Measurements from ENCODE around the gene WDR87.
A peak's percentile ranks its signal among the peaks of the same experiment; 100 is the strongest.

WDR87 gene

DNA sequence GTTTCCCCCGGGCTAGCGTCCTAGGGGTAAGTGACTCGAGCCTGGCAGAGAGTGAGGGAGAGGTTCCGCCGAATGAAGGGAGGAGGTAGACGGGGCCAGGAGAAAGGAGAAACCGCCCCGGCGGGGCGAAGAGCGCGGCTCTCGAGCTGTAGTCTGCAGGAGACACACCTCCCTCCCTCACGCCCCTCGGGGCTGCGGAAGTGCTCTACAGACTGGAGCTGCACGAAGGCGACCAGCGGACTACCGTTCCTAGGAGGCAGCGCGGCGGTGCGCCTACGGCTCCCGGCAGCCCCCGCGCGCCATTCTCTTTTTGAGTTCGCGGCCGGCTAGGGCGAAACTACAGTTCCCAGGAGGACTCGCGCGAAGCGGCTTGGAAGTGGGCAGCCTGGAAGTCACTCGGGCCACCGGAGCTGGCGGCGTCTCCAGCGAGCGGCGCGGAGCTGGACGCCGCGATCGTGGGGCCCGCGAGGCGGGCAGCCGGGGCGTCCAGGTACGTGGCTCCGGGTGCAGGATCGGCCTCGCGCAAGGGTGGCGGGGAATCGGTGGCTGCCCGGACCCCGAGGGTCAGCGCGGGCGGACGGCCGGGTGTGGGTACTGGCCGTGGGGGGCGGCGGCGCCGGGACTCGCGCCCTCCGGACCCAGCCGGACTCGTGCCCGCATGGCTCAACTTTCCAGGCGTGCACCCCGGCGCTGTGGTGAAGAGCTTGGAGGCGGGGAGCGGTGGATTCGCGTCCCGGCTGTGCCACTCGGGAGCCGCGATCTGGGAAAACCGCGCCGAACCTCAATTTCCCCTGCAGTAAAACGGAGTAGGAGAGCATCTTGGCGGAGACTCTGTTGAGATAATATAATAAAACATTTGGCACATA, 708 bp upstream of the WDR87 start, which contains the start of gene SIPA1L3 (continued):
- TF ChIP-seq, protein P1, sequence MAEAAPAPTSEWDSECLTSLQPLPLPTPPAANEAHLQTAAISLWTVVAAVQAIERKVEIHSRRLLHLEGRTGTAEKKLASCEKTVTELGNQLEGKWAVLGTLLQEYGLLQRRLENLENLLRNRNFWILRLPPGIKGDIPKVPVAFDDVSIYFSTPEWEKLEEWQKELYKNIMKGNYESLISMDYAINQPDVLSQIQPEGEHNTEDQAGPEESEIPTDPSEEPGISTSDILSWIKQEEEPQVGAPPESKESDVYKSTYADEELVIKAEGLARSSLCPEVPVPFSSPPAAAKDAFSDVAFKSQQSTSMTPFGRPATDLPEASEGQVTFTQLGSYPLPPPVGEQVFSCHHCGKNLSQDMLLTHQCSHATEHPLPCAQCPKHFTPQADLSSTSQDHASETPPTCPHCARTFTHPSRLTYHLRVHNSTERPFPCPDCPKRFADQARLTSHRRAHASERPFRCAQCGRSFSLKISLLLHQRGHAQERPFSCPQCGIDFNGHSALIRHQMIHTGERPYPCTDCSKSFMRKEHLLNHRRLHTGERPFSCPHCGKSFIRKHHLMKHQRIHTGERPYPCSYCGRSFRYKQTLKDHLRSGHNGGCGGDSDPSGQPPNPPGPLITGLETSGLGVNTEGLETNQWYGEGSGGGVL (tag by site-specific recombination; IDR thresholded peaks at IDR 0.05), result peak; percentile 94
- TF ChIP-seq, protein P2, sequence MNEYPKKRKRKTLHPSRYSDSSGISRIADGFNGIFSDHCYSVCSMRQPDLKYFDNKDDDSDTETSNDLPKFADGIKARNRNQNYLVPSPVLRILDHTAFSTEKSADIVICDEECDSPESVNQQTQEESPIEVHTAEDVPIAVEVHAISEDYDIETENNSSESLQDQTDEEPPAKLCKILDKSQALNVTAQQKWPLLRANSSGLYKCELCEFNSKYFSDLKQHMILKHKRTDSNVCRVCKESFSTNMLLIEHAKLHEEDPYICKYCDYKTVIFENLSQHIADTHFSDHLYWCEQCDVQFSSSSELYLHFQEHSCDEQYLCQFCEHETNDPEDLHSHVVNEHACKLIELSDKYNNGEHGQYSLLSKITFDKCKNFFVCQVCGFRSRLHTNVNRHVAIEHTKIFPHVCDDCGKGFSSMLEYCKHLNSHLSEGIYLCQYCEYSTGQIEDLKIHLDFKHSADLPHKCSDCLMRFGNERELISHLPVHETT (tag by site-specific recombination; IDR thresholded peaks at IDR 0.05), result peak; percentile 59
- TF ChIP-seq, protein P3, sequence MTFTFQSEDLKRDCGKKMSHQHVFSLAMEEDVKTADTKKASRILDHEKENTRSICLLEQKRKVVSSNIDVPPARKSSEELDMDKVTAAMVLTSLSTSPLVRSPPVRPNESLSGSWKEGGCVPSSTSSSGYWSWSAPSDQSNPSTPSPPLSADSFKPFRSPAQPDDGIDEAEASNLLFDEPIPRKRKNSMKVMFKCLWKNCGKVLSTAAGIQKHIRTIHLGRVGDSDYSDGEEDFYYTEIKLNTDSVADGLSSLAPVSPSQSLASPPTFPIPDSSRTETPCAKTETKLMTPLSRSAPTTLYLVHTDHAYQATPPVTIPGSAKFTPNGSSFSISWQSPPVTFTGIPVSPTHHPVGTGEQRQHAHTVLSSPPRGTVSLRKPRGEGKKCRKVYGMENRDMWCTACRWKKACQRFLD (tag by site-specific recombination; IDR thresholded peaks at IDR 0.05), result no peak
- TF ChIP-seq, protein P4, sequence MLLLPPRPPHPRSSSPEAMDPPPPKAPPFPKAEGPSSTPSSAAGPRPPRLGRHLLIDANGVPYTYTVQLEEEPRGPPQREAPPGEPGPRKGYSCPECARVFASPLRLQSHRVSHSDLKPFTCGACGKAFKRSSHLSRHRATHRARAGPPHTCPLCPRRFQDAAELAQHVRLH (tag by site-specific recombination; IDR thresholded peaks at IDR 0.05), result no peak; the same call in 1 of the 2 replicates
- TF ChIP-seq HOXD13 (CRISPR knock-in tag; IDR thresholded peaks at IDR 0.05; ENCODE audit: borderline replicate concordance), result no peak
- peak; percentile 87 for TF ChIP-seq PRDM1 (tag by site-specific recombination; IDR thresholded peaks at IDR 0.05)
- TF ChIP-seq KLF10 (tag by site-specific recombination; IDR thresholded peaks at IDR 0.05), result peak; percentile 99
- peak; percentile 65; the same call in 1 of the 2 replicates for TF ChIP-seq ZNF169 (tag by site-specific recombination; IDR thresholded peaks at IDR 0.05)
- TF ChIP-seq ZNF660 (tag by site-specific recombination; IDR thresholded peaks at IDR 0.05), result peak; percentile 85; the same call in 1 of the 2 replicates

DNA sequence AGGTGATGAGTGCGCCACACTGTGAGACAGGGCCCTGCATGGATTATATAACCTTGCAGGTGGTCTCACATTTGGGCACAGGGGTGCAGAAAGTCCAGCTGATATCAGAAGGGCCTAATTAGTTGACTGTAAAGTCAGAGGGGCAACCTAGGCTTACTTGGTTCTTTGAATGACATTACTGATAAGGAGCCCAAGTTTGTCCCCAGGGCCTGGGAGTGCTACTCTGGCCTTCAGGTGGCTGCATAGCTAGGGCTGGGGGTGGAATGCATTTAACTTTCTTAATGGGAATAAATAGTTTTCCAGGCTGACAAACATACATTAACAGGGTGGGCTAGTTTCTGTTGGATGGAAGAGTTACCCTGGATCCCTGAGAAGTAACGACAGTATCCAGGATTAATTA, 3.3 kb downstream of the WDR87 start:
- POLR2A ChIA-PET, result interaction anchor here (0.9 kb wide), 1 partner anchor 101 kb away, joined by 3 read pairs; no protein-coding TSS in a partner anchor
- H3K27ac ChIP-seq (ENCODE audit: extremely low read depth, low read depth, low read length), result no peak overlapping the region

DNA sequence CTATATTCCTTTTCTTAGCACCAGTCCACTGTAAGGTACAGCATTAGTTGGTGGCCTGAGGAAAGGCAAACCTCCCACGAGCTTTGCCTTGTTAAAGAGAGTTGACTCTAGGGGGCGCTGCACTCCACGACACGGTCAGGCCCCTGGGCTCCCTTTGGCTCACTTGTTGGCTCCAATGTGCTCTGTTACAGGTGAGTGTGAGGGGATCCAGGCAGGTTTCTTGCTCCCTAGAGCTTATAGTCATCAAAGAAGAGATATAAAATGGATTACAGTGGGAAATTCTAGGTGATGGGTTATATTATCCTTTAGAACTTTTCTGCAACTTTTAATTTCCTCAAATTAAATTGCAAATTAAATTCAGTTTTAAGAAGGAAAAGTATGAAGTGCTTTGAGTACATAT, 3.7 kb downstream of the WDR87 start:
- CTCF ChIA-PET, result interaction anchor here (0.5 to 14.3 kb wide), 121 partner anchors 8 to 1882 kb away, joined by 3 to 316 read pairs (median 5); partner anchors contain the start of genes CATSPERG, FAM98C, MRPS12 and PSMD8
- Histone ChIP-seq H3K4me3 (ENCODE audit: low read depth, low read length) (no peak overlapping the region), H3K36me3 (ENCODE audit: control insufficient read depth in 2 of 2, insufficient read depth in 1 of 2, low read length in 2 of 2) (no peaks in the 10 kb centered on the region; a peak in 1 of 3 replicates), H3K4me1 (ENCODE audit: control insufficient read depth, insufficient read depth, low read length) (peaks cover 6% of the 10 kb centered on the region), H3K9me3 (ENCODE audit: control insufficient read depth, insufficient read depth, low read depth, low read length) (no peaks in the 10 kb centered on the region), H3K27ac (ENCODE audit: extremely low read depth, low read depth, low read length) (no peak overlapping the region)
- POLR2A ChIA-PET, result interaction anchor here (0.7 to 1.2 kb wide), 4 partner anchors 101 to 485 kb away, joined by 3 to 5 read pairs (median 4); partner anchors contain the start of genes GGN, SPINT2 and ZNF573
- no peak for TF ChIP-seq ZNF274 (IDR thresholded peaks at IDR 0.05; ENCODE audit: low read length)
- TF ChIP-seq ZNF274 (tag by site-specific recombination; IDR thresholded peaks at IDR 0.05; ENCODE audit: borderline replicate concordance), result no peak
- TF ChIP-seq EGR2 (tag by site-specific recombination; IDR thresholded peaks at IDR 0.05; ENCODE audit: low read depth), result peak; percentile 41; the same call in 1 of the 2 replicates
- TF ChIP-seq GLIS1 (tag by site-specific recombination; IDR thresholded peaks at IDR 0.05), result peak; percentile 80
- no peak for TF ChIP-seq ZNF114 (tag by site-specific recombination; IDR thresholded peaks at IDR 0.05)
- TF ChIP-seq, protein P5, sequence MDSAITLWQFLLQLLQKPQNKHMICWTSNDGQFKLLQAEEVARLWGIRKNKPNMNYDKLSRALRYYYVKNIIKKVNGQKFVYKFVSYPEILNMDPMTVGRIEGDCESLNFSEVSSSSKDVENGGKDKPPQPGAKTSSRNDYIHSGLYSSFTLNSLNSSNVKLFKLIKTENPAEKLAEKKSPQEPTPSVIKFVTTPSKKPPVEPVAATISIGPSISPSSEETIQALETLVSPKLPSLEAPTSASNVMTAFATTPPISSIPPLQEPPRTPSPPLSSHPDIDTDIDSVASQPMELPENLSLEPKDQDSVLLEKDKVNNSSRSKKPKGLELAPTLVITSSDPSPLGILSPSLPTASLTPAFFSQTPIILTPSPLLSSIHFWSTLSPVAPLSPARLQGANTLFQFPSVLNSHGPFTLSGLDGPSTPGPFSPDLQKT (IDR thresholded peaks at IDR 0.05; ENCODE audit: borderline replicate concordance, low read depth, low read length), result no peak
- TF ChIP-seq ZNF16 (tag by site-specific recombination; IDR thresholded peaks at IDR 0.05; ENCODE audit: low read depth), result 0 out of 2 replicates have a peak, but pooled peaks have one; percentile 7
- TF ChIP-seq ZNF623 (tag by site-specific recombination; IDR thresholded peaks at IDR 0.05), result no peak
- TF ChIP-seq ZFHX2 (tag by site-specific recombination; conservative IDR thresholded peaks at IDR 0.05), result peak; percentile 65
- peak; percentile 52; the same call in 1 of the 2 replicates for TF ChIP-seq ZEB2 (tag by site-specific recombination; IDR thresholded peaks at IDR 0.05)
- peak; percentile 100 for TF ChIP-seq SCRT2 (tag by site-specific recombination; IDR thresholded peaks at IDR 0.05)
- no peak for TF ChIP-seq ZBTB48 (tag by site-specific recombination; IDR thresholded peaks at IDR 0.05)
- TF ChIP-seq ZNF549 (tag by site-specific recombination; IDR thresholded peaks at IDR 0.05), result no peak

More for the DNA sequence above, 3.3 kb downstream of the WDR87 start:
- Histone ChIP-seq H3K4me3 (ENCODE audit: low read depth, low read length) (no peak overlapping the region), H3K9me3 (ENCODE audit: control insufficient read depth, insufficient read depth, low read depth, low read length) (no peaks in the 10 kb centered on the region), H3K36me3 (ENCODE audit: control insufficient read depth in 2 of 2, insufficient read depth in 1 of 2, low read length in 2 of 2) (no peaks in the 10 kb centered on the region; a peak in 1 of 3 replicates), H3K4me1 (ENCODE audit: control insufficient read depth, insufficient read depth, low read length) (peaks cover 10% of the 10 kb centered on the region)
- CTCF ChIA-PET, result interaction anchor here (0.5 to 14.3 kb wide), 95 partner anchors 8 to 1869 kb away, joined by 3 to 316 read pairs (median 5); partner anchors contain the start of genes FAM98C, MRPS12, PSMD8 and SARS2
- TF ChIP-seq, protein P6, sequence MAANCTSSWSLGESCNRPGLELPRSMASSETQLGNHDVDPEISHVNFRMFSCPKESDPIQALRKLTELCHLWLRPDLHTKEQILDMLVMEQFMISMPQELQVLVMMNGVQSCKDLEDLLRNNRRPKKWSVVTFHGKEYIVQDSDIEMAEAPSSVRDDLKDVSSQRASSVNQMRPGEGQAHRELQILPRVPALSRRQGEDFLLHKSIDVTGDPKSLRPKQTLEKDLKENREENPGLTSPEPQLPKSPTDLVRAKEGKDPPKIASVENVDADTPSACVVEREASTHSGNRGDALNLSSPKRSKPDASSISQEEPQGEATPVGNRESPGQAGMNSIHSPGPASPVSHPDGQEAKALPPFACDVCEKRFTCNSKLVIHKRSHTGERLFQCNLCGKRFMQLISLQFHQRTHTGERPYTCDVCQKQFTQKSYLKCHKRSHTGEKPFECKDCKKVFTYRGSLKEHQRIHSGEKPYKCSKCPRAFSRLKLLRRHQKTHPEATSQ (tag by site-specific recombination; IDR thresholded peaks at IDR 0.05), result no peak
- TF ChIP-seq ZNF121 (tag by site-specific recombination; IDR thresholded peaks at IDR 0.05), result no peak
